ENCODE results near the gene ZNF319.
"Not testable (repeated sequence)": the region's sequence is repeated elsewhere in the genome, so short reads cannot be mapped to it uniquely, and the experiment has no call there.

The ZNF319 gene

GRCh38 chr16:57997528-57998265 is 2.8 kb downstream of the ZNF319 start:
- no peak for DNase-seq (ENCODE audit: low read depth in 2 of 2)

DNA sequence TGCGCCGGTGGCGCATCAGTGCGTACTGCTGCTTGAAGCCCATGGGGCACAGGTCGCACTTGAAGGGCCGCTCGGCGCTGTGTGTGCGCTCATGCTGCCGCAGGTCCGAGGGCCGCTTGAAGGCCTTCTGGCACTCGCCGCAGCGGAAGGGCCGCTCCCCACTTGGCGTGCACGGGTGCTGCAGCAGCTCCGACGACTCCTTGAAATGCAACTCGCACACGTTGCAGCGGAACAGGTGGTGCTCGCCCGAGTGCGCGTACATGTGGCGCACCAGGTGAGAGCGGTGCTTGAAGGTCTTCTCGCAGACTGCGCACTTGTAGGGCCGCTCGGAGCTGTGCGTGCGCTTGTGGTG is 3.3 kb downstream of the ZNF319 start:
- no peak for DNase-seq (ENCODE audit: low read depth in 2 of 2)

DNA sequence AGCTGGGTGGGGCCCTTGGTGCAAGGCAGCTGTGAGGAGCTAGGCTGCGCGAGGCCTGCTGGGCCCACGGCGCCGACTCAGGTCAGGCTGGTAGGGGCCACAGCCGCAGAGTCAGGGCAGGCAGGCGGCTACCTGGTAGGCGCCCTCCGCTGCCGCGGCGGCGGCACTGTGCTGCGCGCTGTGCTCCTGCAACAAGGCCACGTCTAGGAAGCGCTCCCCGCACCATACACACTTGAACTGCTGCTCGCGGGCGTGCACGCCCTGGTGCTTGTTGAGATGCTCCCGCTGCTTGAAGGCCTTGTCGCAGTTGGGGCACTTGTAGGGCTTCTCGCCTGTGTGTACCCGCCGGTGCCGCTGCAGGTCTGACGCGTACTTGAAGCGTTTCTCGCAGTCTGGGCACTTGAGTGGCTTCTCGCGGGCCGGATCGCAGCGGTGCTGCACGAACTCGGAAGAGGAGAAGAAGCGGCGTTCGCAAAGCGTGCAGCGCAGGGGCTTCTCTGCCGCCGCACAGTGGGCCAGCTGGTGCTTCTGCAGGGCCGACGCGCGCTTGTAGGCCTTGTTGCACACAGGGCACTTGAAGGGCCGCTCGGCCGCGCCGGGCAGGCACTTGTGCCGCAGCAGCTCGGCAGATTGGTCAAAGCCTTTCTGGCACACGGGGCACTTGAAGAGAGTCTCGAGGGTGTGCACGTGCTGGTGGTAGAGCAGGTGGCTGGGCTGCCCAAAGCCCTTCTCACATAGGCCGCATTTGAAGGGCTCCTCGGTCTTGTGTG is 3.9 kb downstream of the ZNF319 start:
- DNase-seq (ENCODE audit: low read depth in 2 of 2): no peak

- DNase-seq (ENCODE audit: low read depth in 2 of 2): no peak
Measured at GRCh38 chr16:57995721-57996405, 4.6 kb downstream of the ZNF319 start.

DNA sequence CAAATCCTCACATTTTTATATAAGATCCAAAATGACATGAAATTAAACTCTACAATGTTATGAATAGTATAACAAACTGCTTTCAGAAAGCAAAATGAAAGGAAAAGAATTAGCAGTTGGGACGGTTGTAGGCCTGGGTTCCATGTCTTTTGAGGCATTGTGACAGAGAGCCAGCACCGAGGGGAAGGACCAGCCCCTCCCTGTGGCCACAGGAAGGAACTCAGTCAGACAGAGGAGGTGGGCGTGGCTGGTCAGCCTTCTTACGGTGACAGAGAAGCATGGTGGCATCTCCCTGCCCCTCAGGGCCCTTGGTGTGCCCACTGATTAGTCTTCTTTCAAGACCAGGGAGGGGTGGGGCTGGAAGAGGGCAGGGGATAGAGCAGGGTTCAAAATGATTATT is 5.7 kb downstream of the ZNF319 start:
- no peak for DNase-seq (ENCODE audit: low read depth in 2 of 2)

- DNase-seq (ENCODE audit: low read depth in 2 of 2): no peak
Measured at GRCh38 chr16:57994361-57994760, 6.1 kb downstream of the ZNF319 start.

DNA sequence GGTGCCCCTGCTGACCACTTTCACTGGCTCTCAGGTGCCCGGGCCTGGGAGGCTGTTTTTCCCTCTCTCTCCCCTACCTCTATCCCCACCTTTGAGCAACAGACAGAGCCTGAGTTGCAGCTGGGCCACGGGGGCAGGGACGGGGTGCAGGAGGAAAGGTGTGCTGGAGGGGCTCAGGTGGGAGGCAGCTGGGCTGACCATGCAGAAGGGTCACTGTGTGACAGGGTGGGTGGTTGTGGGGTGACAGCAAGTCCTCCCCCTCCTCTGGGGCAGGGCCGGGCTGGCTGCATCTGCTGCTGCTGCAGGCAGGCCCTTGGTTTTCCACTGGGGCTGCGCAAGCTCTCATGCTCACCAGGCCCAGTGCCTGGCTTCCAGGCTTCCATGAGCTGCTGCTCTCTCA is 6.6 kb downstream of the ZNF319 start:
- no peak for DNase-seq (ENCODE audit: low read depth in 2 of 2)

- no peak for DNase-seq (ENCODE audit: low read depth in 2 of 2)
Measured at GRCh38 chr16:57993438-57993837, 7.0 kb downstream of the ZNF319 start.

GRCh38 chr16:57992084-57992483 is 8.4 kb downstream of the ZNF319 start:
- no peak for DNase-seq (ENCODE audit: low read depth in 2 of 2)

- no peak for DNase-seq (ENCODE audit: low read depth in 2 of 2)
Measured at GRCh38 chr16:57991551-57992059, 8.9 kb downstream of the ZNF319 start.

DNA sequence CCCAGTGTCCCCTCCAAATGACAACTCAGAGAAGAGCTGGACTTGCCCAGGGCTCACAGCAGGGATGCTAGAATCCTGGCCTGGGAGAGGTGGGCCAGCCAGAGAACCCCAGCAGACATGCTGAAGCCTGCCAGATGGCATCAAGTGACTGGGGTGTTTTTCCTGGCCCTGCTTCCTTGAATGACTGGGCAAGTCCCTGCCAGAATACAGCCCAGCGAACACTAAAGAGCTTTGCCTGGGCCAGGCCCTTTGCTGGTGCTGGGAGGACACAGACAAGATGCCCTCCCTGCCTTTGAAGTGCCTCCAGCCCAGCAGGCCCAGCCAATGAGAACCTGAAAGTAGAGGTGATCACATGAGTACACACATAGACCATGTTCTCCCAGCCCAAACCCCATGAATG is 11.5 kb downstream of the ZNF319 start:
- DNase-seq (ENCODE audit: low read depth in 2 of 2): no peak

DNA sequence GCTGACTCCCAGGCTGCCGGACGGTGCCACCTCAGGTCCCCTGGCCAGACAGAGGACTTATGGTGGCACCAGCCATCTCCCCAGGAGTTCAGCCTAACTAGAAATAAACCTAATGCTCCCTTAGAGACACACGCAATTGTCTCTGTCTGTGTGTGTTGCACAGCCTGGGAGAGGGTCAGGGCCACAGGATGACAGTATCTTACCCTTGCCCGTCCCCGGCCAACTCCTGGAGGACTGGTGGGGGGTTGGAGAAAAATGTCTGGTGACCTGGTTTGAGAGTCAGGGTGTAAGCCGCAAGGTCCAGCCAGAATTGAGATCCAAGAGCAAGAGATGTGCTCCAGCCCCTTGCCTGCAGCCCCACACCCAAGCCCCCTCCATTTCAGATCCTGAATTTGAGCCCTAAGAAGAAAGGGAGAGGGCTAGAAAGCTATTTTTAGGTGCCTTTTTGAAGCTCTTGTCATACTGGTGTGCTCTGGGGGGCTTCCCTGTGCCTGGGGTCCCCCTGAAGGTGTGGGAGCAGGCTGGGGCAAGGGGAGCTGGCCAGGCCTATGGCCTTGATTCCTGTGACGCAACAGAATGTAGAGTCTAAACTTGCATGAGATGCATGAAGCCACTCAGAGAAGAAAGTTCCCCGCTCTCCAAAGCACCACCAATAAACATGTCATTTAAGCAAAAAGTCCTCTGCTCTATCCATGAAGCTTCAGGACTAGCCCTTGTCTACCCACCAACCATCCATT is 12.9 kb downstream of the ZNF319 start:
- no peak for DNase-seq (ENCODE audit: low read depth in 2 of 2)

DNA sequence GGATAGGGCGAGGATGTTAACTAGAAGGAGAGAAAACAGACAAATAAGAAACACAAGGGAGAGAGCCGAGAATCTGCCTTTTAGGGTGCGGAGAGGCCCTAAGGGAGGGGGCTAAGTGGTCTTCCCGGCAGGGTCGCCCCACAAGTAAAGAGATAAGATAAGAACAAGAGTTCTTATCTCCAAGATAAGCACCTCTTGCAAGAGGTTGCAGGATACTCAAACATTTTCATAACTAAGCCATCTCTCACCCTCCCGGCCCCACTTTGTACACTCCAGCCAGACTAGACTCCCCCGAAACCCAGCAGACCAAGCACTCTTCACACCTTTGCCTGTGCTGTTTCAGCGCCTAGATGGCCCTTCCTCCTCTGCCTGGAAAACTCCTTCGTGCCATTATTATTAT is 14.3 kb downstream of the ZNF319 start:
- DNase-seq (ENCODE audit: low read depth in 2 of 2): no peak

GRCh38 chr16:57985204-57986181 is 15.0 kb downstream of the ZNF319 start:
- no peak for DNase-seq (ENCODE audit: low read depth in 2 of 2)

GRCh38 chr16:57984443-57985203 is 15.8 kb downstream of the ZNF319 start:
- DNase-seq (ENCODE audit: low read depth in 2 of 2): peak; percentile 73 to 78

- DNase-seq (ENCODE audit: low read depth in 2 of 2): no peak
Measured at GRCh38 chr16:57982385-57982784, 18.1 kb downstream of the ZNF319 start.

- no peak for DNase-seq (ENCODE audit: low read depth in 2 of 2)
Measured at GRCh38 chr16:57981636-57982035, 18.8 kb downstream of the ZNF319 start.

GRCh38 chr16:57979006-57979585 is 21.4 kb downstream of the ZNF319 start:
- no peak for DNase-seq (ENCODE audit: low read depth in 2 of 2)

DNA sequence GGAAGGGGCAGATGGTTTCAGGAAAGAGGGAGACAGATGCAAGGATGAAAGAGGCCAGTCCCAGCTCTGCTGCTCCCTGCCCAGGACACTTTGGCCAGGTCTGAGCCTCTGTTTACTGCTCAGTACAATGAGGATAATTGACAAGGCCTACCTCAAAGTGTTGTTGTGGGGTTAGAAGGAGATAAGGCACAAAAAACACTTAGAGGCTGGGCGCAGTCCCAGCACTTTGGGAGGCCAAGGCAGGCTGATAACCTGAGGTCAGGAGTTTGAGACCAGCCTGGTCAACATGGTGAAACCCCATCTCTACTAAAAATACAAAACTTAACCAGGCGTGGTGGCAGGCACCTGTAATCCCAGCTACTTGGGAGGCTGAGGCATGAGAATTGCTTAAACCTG is 22.4 kb downstream of the ZNF319 start:
- DNase-seq (ENCODE audit: low read depth in 2 of 2): not testable (repeated sequence)

All from stimulated activated CD8-positive, alpha-beta memory T cell treated with anti-CD3 and anti-CD28 coated beads, Interleukin-7, amount 100 ng/mL, for 1 hour (primary cell).